Endodermal cell (in vitro differentiated cells): Measurements from ENCODE around the gene NEK4. TPM values are rescaled to one million over a fixed set of nuclear protein-coding genes. Genes with fewer than 3 reads are reported as not detected.

Experiments used
- DNase-seq: peaks from one replicate; pipeline ENCODE4 v3.0.0-alpha.2; 2017
- H3K27ac ChIP-seq: 2 replicates; pipeline ENCODE4 v1.5.1; 2013; ENCODE audit warnings: mild to moderate bottlenecking, low read depth, low read length, moderate library complexity
- H3K27me3 ChIP-seq: 2 replicates; pipeline ENCODE4 v1.6.1; 2013; ENCODE audit warnings: mild to moderate bottlenecking, low read length, moderate library complexity; ENCODE audit not compliant: insufficient read depth, control insufficient read depth, poor library complexity, severe bottlenecking
- H3K36me3 ChIP-seq: 2 replicates; pipeline ENCODE4 v1.7.0; 2013; ENCODE audit warnings: mild to moderate bottlenecking, low read length, moderate library complexity; ENCODE audit not compliant: control insufficient read depth, insufficient read depth
- H3K4me1 ChIP-seq: one replicate; pipeline ENCODE4 v1.7.0; 2013; ENCODE audit warnings: low read length; ENCODE audit not compliant: control insufficient read depth, insufficient read depth
- H3K4me3 ChIP-seq: 2 replicates; pipeline ENCODE4 v1.5.1; 2013; ENCODE audit warnings: mild to moderate bottlenecking, low read length, moderate library complexity
- H3K9ac ChIP-seq: 2 replicates; pipeline ENCODE4 v1.6.1; 2013; ENCODE audit warnings: mild to moderate bottlenecking, low read length, moderate library complexity; ENCODE audit not compliant: poor library complexity, severe bottlenecking; ENCODE audit errors: extremely low read depth
- H3K9me3 ChIP-seq: 2 replicates; pipeline ENCODE4 v1.6.1; 2013; ENCODE audit warnings: mild to moderate bottlenecking, low read length, moderate library complexity; ENCODE audit not compliant: control insufficient read depth
- H3K27ac Mint-ChIP-seq: 2 replicates; pipeline ENCODE4 v1.8.0; 2020; ENCODE audit warnings: mixed read lengths
- H3K27me3 Mint-ChIP-seq: 2 replicates; pipeline ENCODE4 v1.8.0; 2021; ENCODE audit warnings: mild to moderate bottlenecking, mixed read lengths; ENCODE audit not compliant: insufficient read depth
- H3K36me3 Mint-ChIP-seq: 2 replicates; pipeline ENCODE4 v1.8.0; 2020; ENCODE audit warnings: low read depth, mixed read lengths
- H3K4me1 Mint-ChIP-seq: 2 replicates; pipeline ENCODE4 v1.8.0; 2020; ENCODE audit warnings: mixed read lengths
- H3K4me3 Mint-ChIP-seq: 2 replicates; pipeline ENCODE4 v1.8.0; 2020; ENCODE audit warnings: mild to moderate bottlenecking, moderate library complexity, mixed read lengths
- H3K9me3 Mint-ChIP-seq: 2 replicates; pipeline ENCODE4 v1.8.0; 2020; ENCODE audit warnings: mild to moderate bottlenecking, mixed read lengths
- CTCF ChIP-seq: fragments of 200-600 bp; sonication (generic); conservative IDR thresholded peaks from 2 replicates; pipeline ENCODE4 v1.5.0; 2021; ENCODE audit warnings: antibody characterized with exemption, mild to moderate bottlenecking
- WGBS, 2 experiments: methylation state at CpG; one replicate each; pipeline versions ENCODE4 v1.1.5 to v1.1.7; 2013; ENCODE audit warnings: missing lambda C conversion rate in 2 of 2, mixed read lengths in 1 of 2; ENCODE audit not compliant: insufficient coverage in 1 of 2, insufficient read length in 1 of 2; 5-methylcytosine and 5-hydroxymethylcytosine counted together
- total RNA-seq, 2 donors: library from RNA; stranded (reverse); fragmentation: NEBNext Ultra II Directional in 1 of 2; extraction: Animal tissue kit (Norgen Biotek cat#: 25700) in 1 of 2; gene quantifications; 2 replicates in 1 of 2; 3 replicates in 1 of 2; pipeline ENCODE4 v1.2.1, GENCODE V29; 2021

NEK4 gene
- total RNA-seq, 2 donors from 2014 or later: 44.2 to 49.5 TPM

DNA sequence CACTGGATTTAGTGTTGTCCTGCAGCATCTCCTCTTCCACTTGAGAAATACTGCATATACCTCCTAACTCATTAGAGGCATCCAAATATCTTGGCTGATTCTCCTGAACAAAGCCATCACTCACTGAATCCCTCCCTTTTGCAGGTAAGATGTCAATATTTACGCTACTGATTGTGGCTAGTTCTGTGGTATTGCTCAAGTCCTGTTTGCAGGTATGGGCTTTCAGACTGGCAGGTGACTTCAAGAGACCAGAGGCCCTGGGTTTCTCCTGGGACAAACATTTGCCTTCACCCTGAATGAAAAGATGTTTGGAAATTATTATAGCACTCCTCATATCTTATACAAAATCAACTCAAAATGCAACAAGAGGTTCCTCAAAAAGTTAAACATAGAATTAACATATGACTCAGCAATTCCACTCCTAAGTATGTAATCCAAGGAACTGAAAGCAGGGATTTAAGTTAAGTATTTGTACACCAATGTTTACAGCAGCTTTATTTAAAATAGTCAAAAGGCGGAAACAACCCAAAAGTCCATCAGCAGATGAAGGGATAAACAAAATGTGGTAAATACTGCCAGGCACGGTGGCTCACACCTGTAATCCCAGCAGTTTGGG is 18.6 kb downstream of the NEK4 start:
- Histone ChIP-seq H3K9me3 (no peaks in the 10 kb centered on the region), H3K27ac (no peak overlapping the region), H3K4me3 (no peak overlapping the region), H3K27me3 (no peaks in the 10 kb centered on the region), H3K4me1 (no peaks in the 10 kb centered on the region), H3K36me3 (peaks cover 69% of the 10 kb centered on the region), H3K9ac (no peak overlapping the region)
- H3K4me1 Mint-ChIP-seq: no peaks in the 10 kb centered on the region
- no peak for TF ChIP-seq CTCF
- 95 to 100% methylated on average over 2 to 3 of the region's 3 CpGs for WGBS, 2 experiments
- H3K9me3 Mint-ChIP-seq: no peaks in the 10 kb centered on the region
- no peak overlapping the region for H3K27ac Mint-ChIP-seq
- H3K4me3 Mint-ChIP-seq: no peak overlapping the region
- H3K27me3 Mint-ChIP-seq: no peaks in the 10 kb centered on the region
- no peak for DNase-seq
- H3K36me3 Mint-ChIP-seq: peaks cover 69% of the 10 kb centered on the region

- H3K36me3 Mint-ChIP-seq: peaks cover 72% of the 10 kb centered on the region
- no peaks in the 10 kb centered on the region for H3K27me3 ChIP-seq
- no peak for DNase-seq
- no peaks in the 10 kb centered on the region for H3K4me1 Mint-ChIP-seq
- peaks cover 7% of the 10 kb centered on the region for H3K9me3 ChIP-seq
- no peak overlapping the region for H3K27ac ChIP-seq
- H3K4me3 Mint-ChIP-seq: no peak overlapping the region
- peaks cover 86% of the 10 kb centered on the region for H3K36me3 ChIP-seq
- no peak for TF ChIP-seq CTCF
- no peak overlapping the region for H3K27ac Mint-ChIP-seq
- 89 to 96% methylated on average over 1 to 2 of the region's 2 CpGs for WGBS, 2 experiments
- H3K4me1 ChIP-seq: no peaks in the 10 kb centered on the region
- H3K9me3 Mint-ChIP-seq: no peaks in the 10 kb centered on the region
- no peak overlapping the region for H3K9ac ChIP-seq
- H3K4me3 ChIP-seq: no peak overlapping the region
- no peaks in the 10 kb centered on the region for H3K27me3 Mint-ChIP-seq
Measured at GRCh38 chr3:52743721-52744120, 27.0 kb downstream of the NEK4 start.

- H3K9me3 ChIP-seq: peaks cover 7% of the 10 kb centered on the region
- Mint-ChIP-seq H3K9me3 (no peaks in the 10 kb centered on the region), H3K27ac (no peak overlapping the region), H3K4me1 (no peaks in the 10 kb centered on the region), H3K36me3 (peaks cover 71% of the 10 kb centered on the region), H3K27me3 (no peaks in the 10 kb centered on the region), H3K4me3 (no peak overlapping the region)
- no peak overlapping the region for H3K27ac ChIP-seq
- no peaks in the 10 kb centered on the region for H3K27me3 ChIP-seq
- TF ChIP-seq CTCF: no peak
- H3K4me3 ChIP-seq: no peak overlapping the region
- no peak for DNase-seq
- H3K4me1 ChIP-seq: no peaks in the 10 kb centered on the region
- WGBS, 2 experiments: 95 to 100% methylated on average over 5 of the region's 5 CpGs
- no peak overlapping the region for H3K9ac ChIP-seq
- peaks cover 85% of the 10 kb centered on the region for H3K36me3 ChIP-seq
Measured at GRCh38 chr3:52743152-52743551, 27.6 kb downstream of the NEK4 start.
